ENCODE measurements around the gene NES. TPM values are rescaled to one million over a fixed set of nuclear protein-coding genes. Genes with fewer than 3 reads are reported as not detected.

Gene NES
- polyA plus RNA-seq, 1 of the 3 experiments (the other 2 are of a cell fraction), result 15.8 TPM

DNA sequence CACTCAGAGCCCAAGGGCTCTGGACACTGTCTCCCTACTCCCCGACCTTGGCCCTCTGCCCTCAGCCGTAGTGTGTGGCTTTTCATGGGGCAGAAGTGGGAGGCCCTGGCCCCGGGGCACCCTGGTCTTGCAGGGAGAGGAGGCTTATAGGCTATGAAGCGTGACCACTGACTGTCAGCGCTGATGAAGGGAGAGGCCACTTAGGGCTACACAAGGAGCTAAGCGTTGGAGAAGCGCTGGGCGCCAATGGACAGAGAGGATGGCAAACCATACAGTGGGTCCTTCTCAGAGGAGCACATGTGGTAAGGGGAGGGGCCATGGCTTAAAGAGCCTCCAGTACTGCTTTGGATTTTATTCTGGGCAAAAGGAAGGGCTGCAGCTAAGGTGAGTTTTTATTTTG, 20.3 kb upstream of the NES start:
- no peak overlapping the region for H3K4me2 ChIP-seq
- H3K27ac ChIP-seq (ENCODE audit: low read depth in 2 of 2, low read length in 1 of 2), result peak overlapping the region in 1 of 2 experiments; percentile 71; a peak in 2 of 4 replicates
- H3K36me3 ChIP-seq (replicated peaks in 1 of 2; ENCODE audit: control insufficient read depth in 1 of 2, insufficient read depth in 2 of 2, low read length in 1 of 2), result peaks cover 0 to 18% of the 10 kb centered on the region in 2 experiments
- WGBS (ENCODE audit: low lambda C conversion rate), result 72% methylated on average over 8 of the region's 8 CpGs
- peaks cover 14 to 51% of the 10 kb centered on the region in 2 experiments; a peak in 3 of 4 replicates for H3K4me1 ChIP-seq (ENCODE audit: control insufficient read depth in 1 of 2, insufficient read depth in 2 of 2, low read depth in 1 of 2, low read length in 1 of 2)
- peak; percentile 67 for DNase-seq
- ChIA-PET CTCF (interaction anchor here (1.2 to 45.5 kb wide), 6 partner anchors 2 to 230 kb away, joined by 3 to 2702 read pairs (median 5); partner anchors contain the start of genes CRABP2, ISG20L2, METTL25B and NES), POLR2A (interaction anchor here (0.6 to 2.0 kb wide), 4 partner anchors 9 to 41 kb away, joined by 3 to 7 read pairs (median 4); no protein-coding TSS in a partner anchor)
- H3K9ac ChIP-seq, result no peak overlapping the region
- H3K79me2 ChIP-seq (ENCODE audit: insufficient read depth), result no peaks in the 10 kb centered on the region
- H3K9me2 ChIP-seq, result no peaks in the 10 kb centered on the region
- H3F3A ChIP-seq (replicated peaks; ENCODE audit: insufficient read depth), result peaks cover 15% of the 10 kb centered on the region
- H3K9me3 ChIP-seq, result no peaks in the 10 kb centered on the region
- no peak for TF ChIP-seq POLR2AphosphoS5 (IDR thresholded peaks at IDR 0.05; ENCODE audit: low read depth, low read length)
- TF ChIP-seq MXI1 (IDR thresholded peaks at IDR 0.05; ENCODE audit: low read depth, low read length), result peak; percentile 36; the same call in 1 of the 2 replicates
- H4K20me1 ChIP-seq (ENCODE audit: insufficient read depth), result no peaks in the 10 kb centered on the region
- no peak overlapping the region for H2AFZ ChIP-seq (ENCODE audit: low read depth)
- no peak overlapping the region for H3K4me3 ChIP-seq (ENCODE audit: low read depth in 2 of 2, low read length in 1 of 2)
- no peaks in the 10 kb centered on the region for H3K27me3 ChIP-seq (ENCODE audit: insufficient read depth)

GRCh38 chr1:156696755-156697154, 19.5 kb upstream of the NES start:
- H3K27me3 ChIP-seq (ENCODE audit: insufficient read depth), result no peaks in the 10 kb centered on the region
- H3K79me2 ChIP-seq (ENCODE audit: insufficient read depth), result no peaks in the 10 kb centered on the region
- no peak overlapping the region for H3K4me3 ChIP-seq (ENCODE audit: low read depth in 2 of 2, low read length in 1 of 2)
- H3K4me2 ChIP-seq, result no peak overlapping the region
- TF ChIP-seq RFX5 (IDR thresholded peaks at IDR 0.05; ENCODE audit: low read length), result no peak
- TF ChIP-seq SIN3A (IDR thresholded peaks at IDR 0.05; ENCODE audit: borderline replicate concordance, low read depth, low read length), result no peak
- no peak for TF ChIP-seq ZBTB33 (IDR thresholded peaks at IDR 0.05; ENCODE audit: borderline replicate concordance, low read depth)
- no peak for TF ChIP-seq CHD2 (IDR thresholded peaks at IDR 0.05; ENCODE audit: low read length, partially characterized antibody)
- TF ChIP-seq TAF1 (IDR thresholded peaks at IDR 0.05; ENCODE audit: borderline replicate concordance, low read depth, low read length), result no peak
- no peak for TF ChIP-seq GATA2 (CRISPR knock-in tag; IDR thresholded peaks at IDR 0.05)
- TF ChIP-seq FOSL2 (IDR thresholded peaks at IDR 0.05; ENCODE audit: borderline replicate concordance, low read depth), result no peak
- no peak for TF ChIP-seq TCF12 (IDR thresholded peaks at IDR 0.05)
- no peak for TF ChIP-seq NFIC (IDR thresholded peaks at IDR 0.05; ENCODE audit: borderline replicate concordance)
- TF ChIP-seq MXI1 (IDR thresholded peaks at IDR 0.05; ENCODE audit: low read depth, low read length), result no peak
- no peak for TF ChIP-seq RAD21 (IDR thresholded peaks at IDR 0.05; ENCODE audit: low read length)
- no peak for DNase-seq
- ChIA-PET POLR2A (interaction anchor here (1.4 kb wide), 1 partner anchor 14 kb away, joined by 4 read pairs; no protein-coding TSS in a partner anchor), CTCF (interaction anchor here (1.2 to 45.5 kb wide), 4 partner anchors 1 to 393 kb away, joined by 3 to 2702 read pairs (median 1352); partner anchors contain the start of genes CRABP2, ISG20L2, METTL25B and NES)
- no peaks in the 10 kb centered on the region for H4K20me1 ChIP-seq (ENCODE audit: insufficient read depth)
- H3K9ac ChIP-seq, result no peak overlapping the region
- H3K9me3 ChIP-seq, result no peaks in the 10 kb centered on the region
- peaks cover 0 to 18% of the 10 kb centered on the region in 2 experiments for H3K36me3 ChIP-seq (replicated peaks in 1 of 2; ENCODE audit: control insufficient read depth in 1 of 2, insufficient read depth in 2 of 2, low read length in 1 of 2)
- H3K9me2 ChIP-seq, result no peaks in the 10 kb centered on the region
- no peak overlapping the region for H2AFZ ChIP-seq (ENCODE audit: low read depth)
- whole genome bisulfite sequencing (ENCODE audit: low lambda C conversion rate), result 94% methylated on average over 8 of the region's 8 CpGs
- H3F3A ChIP-seq (replicated peaks; ENCODE audit: insufficient read depth), result peaks cover 15% of the 10 kb centered on the region
- peaks cover 14 to 57% of the 10 kb centered on the region in 2 experiments; a peak in 3 of 4 replicates for H3K4me1 ChIP-seq (ENCODE audit: control insufficient read depth in 1 of 2, insufficient read depth in 2 of 2, low read depth in 1 of 2, low read length in 1 of 2)
- H3K27ac ChIP-seq (ENCODE audit: low read depth in 2 of 2, low read length in 1 of 2), result peak overlapping the region in 1 of 2 experiments; percentile 71; a peak in 2 of 4 replicates

Measured in SK-N-SH (cell line).